ENCODE data around the gene TMC1. TPM values are rescaled to one million over a fixed set of nuclear protein-coding genes. Genes with fewer than 3 reads are reported as not detected.
A peak's percentile ranks its signal among the peaks of the same experiment; 100 is the strongest.

TMC1 gene
- total RNA-seq, 1 donor from 2014 or later, result 0.82 TPM

- FAIRE-seq (no peak), DNase-seq (ENCODE audit: low spot score in 2 of 2) (no peak)
These were observed 44.1 kb downstream of the TMC1 start for GRCh38 chr9:72565535-72565934.

DNA sequence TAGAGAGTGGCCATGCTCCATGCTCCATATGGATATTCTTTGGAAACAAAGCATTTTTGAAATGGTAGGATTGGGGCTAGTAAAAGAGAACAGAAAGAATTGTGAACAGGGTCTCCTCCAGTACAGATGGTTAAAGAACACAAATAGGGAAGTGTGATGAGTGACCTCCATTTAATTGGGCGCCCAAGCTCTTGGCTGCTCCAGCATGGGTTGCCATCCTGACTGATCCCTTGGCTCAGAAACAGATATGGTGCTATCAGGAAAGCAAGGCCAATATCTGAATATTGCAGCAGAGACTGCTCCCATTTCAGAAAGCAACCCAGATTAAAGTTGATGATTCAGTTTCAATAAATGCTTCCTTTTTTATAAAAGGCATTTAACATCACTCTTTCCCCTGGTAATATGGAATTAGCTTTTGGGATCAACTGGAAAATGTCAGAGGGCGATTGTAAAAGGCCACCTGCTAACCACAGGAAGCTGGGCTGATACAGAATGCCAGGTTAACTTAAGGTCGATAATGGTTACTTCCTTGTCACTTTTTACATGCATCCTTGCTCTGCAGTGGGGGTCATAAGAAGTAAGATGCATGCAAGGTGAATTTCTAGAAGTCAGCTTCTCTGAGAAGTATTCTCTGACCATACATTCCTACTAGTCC is 52.9 kb downstream of the TMC1 start:
- no peak for DNase-seq (ENCODE audit: low spot score in 2 of 2)
- FAIRE-seq, result no peak

GRCh38 chr9:72575666-72576065 is 54.3 kb downstream of the TMC1 start:
- FAIRE-seq (no peak), DNase-seq (ENCODE audit: low spot score in 2 of 2) (no peak)

GRCh38 chr9:72576087-72576486 is 54.7 kb downstream of the TMC1 start:
- FAIRE-seq, result no peak
- DNase-seq (ENCODE audit: low spot score in 2 of 2), result no peak

GRCh38 chr9:72577212-72577753 is 55.9 kb downstream of the TMC1 start:
- FAIRE-seq, result no peak

DNA sequence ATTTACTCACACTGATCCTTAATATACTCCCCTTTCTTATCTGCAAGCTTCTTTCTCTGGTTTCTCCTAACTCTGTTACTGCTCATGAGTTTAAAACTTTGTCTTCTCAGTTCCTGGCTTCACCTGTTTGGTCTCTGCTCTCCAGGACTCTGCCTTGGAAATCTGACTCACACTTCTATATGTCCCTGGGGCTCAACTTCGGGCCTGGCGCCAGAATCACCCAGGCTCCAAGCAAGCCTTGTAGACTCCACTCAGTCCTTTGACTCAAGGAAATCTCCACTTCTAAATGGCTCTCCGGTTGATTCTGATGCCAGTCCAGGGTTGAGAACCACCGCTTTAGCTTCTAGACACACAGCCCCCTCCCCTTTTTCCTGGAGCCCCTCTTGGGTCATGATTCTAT is 57.8 kb downstream of the TMC1 start:
- no peak for FAIRE-seq
- no peak for DNase-seq (ENCODE audit: low spot score in 2 of 2)

More at GRCh38 chr9:72577212-72577753, 55.9 kb downstream of the TMC1 start:
- no peak for DNase-seq (ENCODE audit: low spot score in 2 of 2)

- FAIRE-seq (no peak), DNase-seq (ENCODE audit: low spot score in 2 of 2) (no peak)
These were observed 58.6 kb downstream of the TMC1 start for GRCh38 chr9:72579880-72580550.

DNA sequence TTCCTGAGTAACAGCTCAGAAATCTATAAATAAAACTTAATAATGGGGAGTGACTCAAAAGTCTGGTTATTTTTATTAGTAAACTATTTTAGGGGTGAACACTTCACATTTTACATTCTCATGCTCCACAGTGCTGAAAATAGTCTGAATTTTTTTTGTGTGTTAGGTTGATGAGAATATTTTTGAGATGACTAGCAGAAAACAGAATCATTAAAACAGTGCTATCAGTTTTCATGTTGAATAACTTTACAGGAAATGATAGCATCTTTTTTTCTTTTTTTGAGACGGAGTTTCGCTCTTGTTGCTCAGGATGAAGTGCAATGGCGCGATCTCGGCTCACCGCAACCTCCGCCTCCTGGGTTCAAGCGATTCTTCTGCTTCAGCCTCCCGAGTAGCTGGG is 60.3 kb downstream of the TMC1 start:
- FAIRE-seq (no peak), DNase-seq (ENCODE audit: low spot score in 2 of 2) (no peak)

DNA sequence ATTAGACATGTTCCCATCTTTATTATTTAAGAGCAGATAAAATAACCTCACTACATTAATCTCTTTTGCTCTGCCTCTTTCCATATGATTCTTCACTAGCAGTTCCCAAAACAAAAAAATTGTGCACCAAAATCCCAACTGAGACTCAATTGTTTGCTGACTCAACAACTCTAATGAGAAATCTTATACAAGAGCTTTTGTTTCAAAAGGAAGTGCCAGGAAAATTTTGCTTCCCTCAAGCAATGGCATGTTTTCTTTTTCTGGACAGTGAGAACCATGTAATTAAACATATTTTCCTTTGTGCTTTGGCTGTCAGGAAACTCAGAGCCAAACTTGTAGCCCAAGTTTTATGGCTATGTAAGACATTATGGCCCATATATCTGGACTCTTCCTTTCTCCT is 62.0 kb downstream of the TMC1 start:
- FAIRE-seq, result no peak

DNA sequence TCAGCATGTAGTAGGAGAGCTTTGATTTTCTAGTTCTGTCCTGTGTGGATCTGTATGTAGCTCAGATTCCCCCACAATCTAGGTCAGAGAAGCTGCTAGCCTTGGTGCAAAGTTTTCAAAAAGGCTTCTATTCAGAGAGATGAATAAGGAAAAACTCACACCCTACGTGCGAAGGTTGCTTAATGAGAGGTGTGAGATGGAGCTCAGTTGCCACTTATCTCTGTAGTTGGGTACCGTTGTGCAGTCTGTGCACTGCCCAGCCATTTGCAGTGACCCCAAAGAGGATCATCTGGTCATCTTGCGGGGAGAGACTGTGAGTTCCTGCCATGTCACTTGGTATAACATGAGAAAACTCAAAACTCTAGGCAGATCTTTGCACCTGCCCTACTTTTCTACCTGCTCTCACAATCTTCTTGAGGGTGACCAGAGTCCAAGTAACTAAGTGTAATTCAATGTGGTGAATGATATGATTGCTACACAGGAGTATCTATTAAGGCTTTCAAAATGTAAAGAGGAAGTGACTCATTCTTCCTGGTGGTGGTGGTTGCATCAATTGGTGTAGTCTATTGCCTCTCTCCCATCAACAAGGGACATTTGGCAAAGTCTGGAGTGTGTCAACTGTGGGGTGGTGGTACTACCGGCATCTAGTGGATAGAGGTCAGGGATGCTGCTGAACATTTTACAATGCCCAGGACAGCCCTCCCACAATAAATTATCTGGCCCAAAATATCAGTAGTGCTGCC is 65.2 kb downstream of the TMC1 start:
- DNase-seq (ENCODE audit: low spot score in 2 of 2) (no peak), FAIRE-seq (no peak)

More for the DNA sequence above, 62.0 kb downstream of the TMC1 start:
- no peak for DNase-seq (ENCODE audit: low spot score in 2 of 2)

GRCh38 chr9:72588336-72588735 is 66.9 kb downstream of the TMC1 start:
- FAIRE-seq, result no peak
- no peak for DNase-seq (ENCODE audit: low spot score in 2 of 2)

GRCh38 chr9:72589667-72590521 is 68.5 kb downstream of the TMC1 start:
- FAIRE-seq (no peak), DNase-seq (ENCODE audit: low spot score in 2 of 2) (no peak)

GRCh38 chr9:72590824-72591223 is 69.4 kb downstream of the TMC1 start:
- DNase-seq (ENCODE audit: low spot score in 2 of 2) (no peak), FAIRE-seq (no peak)

DNA sequence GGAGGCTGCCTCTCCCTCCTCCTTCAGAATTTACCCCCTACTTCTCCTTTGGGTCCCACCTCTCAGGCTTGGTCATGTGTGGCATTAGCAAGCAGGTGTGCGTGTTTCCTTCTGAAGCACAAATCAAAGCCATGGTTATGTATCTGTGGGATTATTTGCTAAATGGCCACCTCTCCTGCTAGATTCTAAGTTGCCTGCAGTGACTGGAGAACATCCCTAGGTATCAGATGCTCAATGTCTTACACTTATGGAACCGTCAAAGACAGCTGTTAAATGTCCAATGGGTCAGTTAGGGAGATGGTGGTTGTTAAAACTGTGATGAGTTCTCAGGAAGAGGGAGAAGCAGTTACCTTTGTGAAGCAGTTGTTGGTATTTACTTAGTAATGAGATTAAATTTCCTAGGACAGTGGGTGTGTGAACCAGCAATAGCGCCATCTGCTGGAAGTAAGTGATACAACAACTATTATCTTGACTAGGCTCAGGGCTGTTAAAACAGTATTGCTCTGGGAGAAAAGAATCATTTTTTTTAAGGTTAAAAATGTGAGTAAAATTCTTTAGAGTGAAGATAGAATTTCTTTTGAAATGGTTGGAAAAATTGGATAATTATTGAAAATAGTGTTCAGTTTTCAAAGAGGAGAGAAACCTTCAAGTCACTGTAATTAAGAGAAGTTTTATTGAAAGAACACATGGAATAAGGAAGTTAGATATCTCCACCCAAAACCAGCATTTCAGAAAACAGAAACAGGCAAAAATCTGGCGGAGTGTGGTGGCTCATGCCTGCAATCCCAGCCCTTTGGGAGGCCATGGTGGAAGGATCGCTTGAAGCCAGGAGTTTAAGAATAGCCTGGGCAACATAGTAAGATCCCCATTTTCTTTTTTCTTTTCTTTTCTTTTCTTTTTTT is 71.3 kb downstream of the TMC1 start:
- peak; percentile 9 to 39 for DNase-seq (ENCODE audit: low spot score in 2 of 2)
- peak; percentile 98 for FAIRE-seq

DNA sequence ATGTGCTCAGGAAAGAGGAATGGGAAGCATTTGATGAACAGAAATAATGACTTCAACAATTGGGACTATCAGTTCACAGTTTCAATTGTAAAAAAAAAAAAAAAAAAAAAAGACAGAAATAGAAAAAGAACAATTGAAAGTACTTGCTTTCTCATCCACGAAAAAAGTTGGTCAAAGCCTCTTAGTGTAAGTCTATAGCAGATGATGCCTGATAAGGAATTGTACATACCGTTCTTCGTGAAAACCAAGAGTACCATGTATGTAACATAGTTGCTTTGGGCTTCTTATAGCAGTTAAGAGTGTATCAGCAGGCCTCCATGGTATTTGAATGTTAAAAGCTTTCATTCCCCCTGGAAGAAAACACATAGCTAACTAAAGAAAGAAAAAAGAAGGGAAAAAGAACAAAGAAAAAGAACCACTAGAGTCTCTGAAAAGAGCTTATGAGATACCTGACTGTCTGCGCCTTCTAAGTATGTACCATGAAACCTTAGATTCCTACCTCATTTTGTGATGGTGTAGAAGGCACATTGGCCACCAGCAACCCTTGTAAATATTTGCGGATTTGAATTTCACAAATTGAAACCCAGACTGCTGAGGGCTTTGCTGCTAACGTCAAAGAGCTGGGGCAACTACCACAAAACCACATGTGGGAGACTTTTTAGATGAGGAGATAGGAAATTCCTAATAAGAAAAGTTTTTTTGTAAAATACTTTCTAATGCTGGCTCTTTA is 75.2 kb downstream of the TMC1 start:
- no peak for FAIRE-seq
- DNase-seq (ENCODE audit: low spot score in 2 of 2), result no peak

- FAIRE-seq (no peak), DNase-seq (ENCODE audit: low spot score in 2 of 2) (no peak)
These were observed 75.7 kb downstream of the TMC1 start for GRCh38 chr9:72597181-72597517.

- no peak for FAIRE-seq
- no peak for DNase-seq (ENCODE audit: low spot score in 2 of 2)
These were observed 76.2 kb downstream of the TMC1 start for GRCh38 chr9:72597601-72598000.

GRCh38 chr9:72598639-72599038 is 77.2 kb downstream of the TMC1 start:
- DNase-seq (ENCODE audit: low spot score in 2 of 2), result no peak
- no peak for FAIRE-seq

Measured in frontal cortex (tissue), 4 donors.